HEK293T (cell line): Measurements from ENCODE around the gene RPTOR.

Source experiments
- BHLHE40 ChIP-seq: fragments of 450-650 bp; IDR thresholded peaks from 2 replicates; pipeline ENCODE4 v1.6.1; 2016; ENCODE audit warnings: mild to moderate bottlenecking, moderate library complexity, borderline replicate concordance
- FOXM1 ChIP-seq: fragments of 450-650 bp; IDR thresholded peaks from 2 replicates; pipeline ENCODE4 v1.6.1; 2017; ENCODE audit warnings: mild to moderate bottlenecking, borderline replicate concordance
- SP1 ChIP-seq: fragments of 450-650 bp; IDR thresholded peaks from 2 replicates; pipeline ENCODE4 v1.6.1; 2017
- TARDBP ChIP-seq: fragments of 450-650 bp; IDR thresholded peaks from 2 replicates; pipeline ENCODE4 v1.6.1; 2016

GRCh38 chr17:80755650-80756405, 211.2 kb downstream of the RPTOR start:
- TF ChIP-seq FOXM1 (no peak), SP1 (no peak), TARDBP (no peak), BHLHE40 (no peak)
